Karpas-422 (cell line): ENCODE data around the gene AMHR2. TPM values are rescaled to one million over a fixed set of nuclear protein-coding genes. Genes with fewer than 3 reads are reported as not detected.

Experiments used
- DNase-seq: peaks from one replicate; pipeline ENCODE4 v3.0.0-alpha.2; 2015
- H2AFZ ChIP-seq: fragments of 200-600 bp; sonication (generic); 2 replicates; pipeline ENCODE4 v1.6.1; 2014; ENCODE audit warnings: antibody characterized with exemption, low read length, mixed read lengths
- H3K27ac ChIP-seq: fragments of 200-600 bp; sonication (generic); 2 replicates; pipeline ENCODE4 v1.5.1; 2014; ENCODE audit warnings: mild to moderate bottlenecking, low read length, moderate library complexity
- H3K27me3 ChIP-seq: fragments of 200-600 bp; sonication (generic); 2 replicates; pipeline ENCODE4 v1.6.1; 2014; ENCODE audit warnings: low read length, mixed read lengths
- H3K36me3 ChIP-seq: fragments of 200-600 bp; sonication (generic); 2 replicates; pipeline ENCODE4 v1.6.1; 2014; ENCODE audit warnings: low read length, mixed read lengths; ENCODE audit not compliant: insufficient read depth
- H3K4me1 ChIP-seq: fragments of 200-600 bp; sonication (generic); 2 replicates; pipeline ENCODE4 v1.6.1; 2014; ENCODE audit warnings: mild to moderate bottlenecking, low read length, mixed read lengths
- H3K4me2 ChIP-seq: fragments of 200-600 bp; sonication (generic); 2 replicates; pipeline ENCODE4 v1.6.1; 2014; ENCODE audit warnings: low read length, low read depth, mild to moderate bottlenecking; ENCODE audit not compliant: poor library complexity, severe bottlenecking
- H3K4me3 ChIP-seq: fragments of 200-600 bp; sonication (generic); 2 replicates; pipeline ENCODE4 v1.5.1; 2014; ENCODE audit warnings: mild to moderate bottlenecking, antibody characterized with exemption, low read length, mixed read lengths
- H3K79me2 ChIP-seq: fragments of 200-600 bp; sonication (generic); 2 replicates; pipeline ENCODE4 v1.6.1; 2014; ENCODE audit warnings: mild to moderate bottlenecking, low read length, mixed read lengths
- H3K9ac ChIP-seq: fragments of 200-600 bp; sonication (generic); 2 replicates; pipeline ENCODE4 v1.6.0; 2014; ENCODE audit warnings: low read length
- H3K9me2 ChIP-seq: fragments of 200-600 bp; sonication (generic), shearing (Covaris generic); replicated peaks from 2 replicates; pipeline ENCODE4 v1.6.0; 2014; ENCODE audit warnings: mild to moderate bottlenecking, low read length, moderate library complexity; ENCODE audit not compliant: insufficient read depth
- H3K9me3 ChIP-seq: fragments of 300-700, 200-600 bp; sonication (generic); 2 replicates; pipeline ENCODE4 v1.6.1; 2014; ENCODE audit warnings: low read length, mixed read lengths
- H4K20me1 ChIP-seq: fragments of 200-600 bp; sonication (generic); 2 replicates; pipeline ENCODE4 v1.6.1; 2014; ENCODE audit warnings: mild to moderate bottlenecking, antibody characterized with exemption, low read length, low read depth; ENCODE audit not compliant: insufficient read depth
- total RNA-seq: library from RNA; depleted of rRNA; stranded (reverse); fragments of >200 nt; shearing (Covaris generic); gene quantifications from 2 replicates; pipeline ENCODE4 v1.2.3, GENCODE V29; 2014; ENCODE audit warnings: low replicate concordance

AMHR2 gene
- total RNA-seq, 1 experiment from 2014 or later: not detected

DNA sequence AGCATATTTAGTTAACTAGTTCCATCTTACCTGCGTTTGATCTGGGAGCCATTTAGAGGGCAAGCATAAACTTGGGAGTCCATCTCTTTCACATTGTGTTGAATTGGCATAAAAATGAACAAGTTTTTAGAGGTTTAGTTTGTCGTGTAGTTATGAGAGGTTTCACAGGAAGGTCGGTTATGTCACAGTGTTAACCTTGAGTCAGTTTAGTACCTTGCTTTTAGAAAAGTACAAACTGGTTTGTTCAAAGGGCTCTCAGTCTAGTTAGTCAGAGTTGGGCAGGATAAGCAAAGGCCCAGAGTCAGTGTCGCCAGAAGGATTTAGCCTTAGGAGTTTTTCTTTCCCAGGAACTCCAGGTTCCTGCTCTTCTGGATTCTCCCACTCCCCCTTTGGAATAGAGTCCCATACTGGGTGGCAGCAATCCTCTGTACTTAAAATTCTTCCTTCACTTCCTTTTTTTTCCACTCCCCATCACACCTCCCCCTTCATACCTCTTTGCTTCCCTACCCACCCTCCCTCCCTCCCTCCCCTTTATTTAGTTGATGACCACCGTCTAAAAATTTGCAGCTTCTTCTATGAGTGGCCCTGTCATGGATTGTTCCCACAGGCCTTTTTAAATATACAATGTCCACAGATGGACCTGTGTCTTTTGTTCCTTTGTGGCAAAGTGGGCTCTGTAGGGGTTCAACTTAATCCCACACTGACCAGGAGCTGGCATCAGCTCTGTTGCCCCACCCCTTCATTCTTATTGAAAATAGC, 40.3 kb downstream of the AMHR2 start:
- Histone ChIP-seq H3K9me2 (no peaks in the 10 kb centered on the region), H3K9ac (no peak overlapping the region), H3K4me1 (no peaks in the 10 kb centered on the region), H3K4me3 (no peak overlapping the region), H3K9me3 (no peaks in the 10 kb centered on the region), H3K79me2 (peaks cover 84% of the 10 kb centered on the region), H4K20me1 (peaks cover 33% of the 10 kb centered on the region; the same call in 1 of the 2 replicates), H2AFZ (no peak overlapping the region), H3K27ac (no peak overlapping the region), H3K4me2 (no peak overlapping the region), H3K27me3 (no peaks in the 10 kb centered on the region), H3K36me3 (peaks cover 90% of the 10 kb centered on the region)
- DNase-seq: no peak

DNA sequence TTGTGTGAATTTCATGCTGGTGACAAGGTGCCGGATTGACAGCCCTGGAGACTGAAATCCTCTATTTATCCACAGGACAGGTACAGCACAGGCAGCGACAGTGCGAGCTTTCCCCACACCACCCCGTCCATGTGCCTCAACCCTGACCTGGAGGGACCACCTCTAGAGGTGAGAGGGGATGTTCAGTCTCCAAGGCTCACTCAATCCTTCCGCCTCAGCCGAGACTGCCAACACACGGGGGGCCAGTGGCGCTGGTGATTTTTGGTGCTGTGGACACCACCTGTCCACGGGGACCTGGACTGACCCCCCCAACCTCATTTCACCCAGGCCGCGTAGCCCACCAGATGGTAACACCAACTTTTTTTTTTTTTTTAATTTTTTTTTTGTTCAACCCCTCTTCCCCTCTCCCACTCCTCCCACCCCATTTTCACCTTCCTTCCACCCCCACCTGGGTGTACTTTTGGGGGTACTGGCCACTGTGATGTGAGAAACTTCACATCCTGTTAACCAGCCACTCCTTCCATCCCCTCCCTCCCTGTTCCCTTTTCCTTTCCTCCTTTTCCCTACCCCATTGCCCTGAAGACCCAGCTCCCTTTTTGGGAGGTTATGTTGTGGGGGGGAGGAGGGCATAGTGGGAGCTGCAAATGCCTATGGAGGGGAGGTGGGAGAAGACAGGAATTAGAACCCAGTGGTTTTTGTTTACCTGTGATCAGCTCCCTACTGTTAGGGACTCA, 41.2 kb downstream of the AMHR2 start:
- Histone ChIP-seq H3K27ac (no peak overlapping the region), H3K36me3 (peaks cover 85% of the 10 kb centered on the region), H4K20me1 (peaks cover 29% of the 10 kb centered on the region; the same call in 1 of the 2 replicates), H3K9me2 (no peaks in the 10 kb centered on the region), H3K4me1 (no peaks in the 10 kb centered on the region), H3K9me3 (no peaks in the 10 kb centered on the region), H3K27me3 (no peaks in the 10 kb centered on the region), H3K4me2 (no peak overlapping the region), H3K9ac (no peak overlapping the region), H3K79me2 (peaks cover 75% of the 10 kb centered on the region), H2AFZ (no peak overlapping the region), H3K4me3 (no peak overlapping the region)
- no peak for DNase-seq

DNA sequence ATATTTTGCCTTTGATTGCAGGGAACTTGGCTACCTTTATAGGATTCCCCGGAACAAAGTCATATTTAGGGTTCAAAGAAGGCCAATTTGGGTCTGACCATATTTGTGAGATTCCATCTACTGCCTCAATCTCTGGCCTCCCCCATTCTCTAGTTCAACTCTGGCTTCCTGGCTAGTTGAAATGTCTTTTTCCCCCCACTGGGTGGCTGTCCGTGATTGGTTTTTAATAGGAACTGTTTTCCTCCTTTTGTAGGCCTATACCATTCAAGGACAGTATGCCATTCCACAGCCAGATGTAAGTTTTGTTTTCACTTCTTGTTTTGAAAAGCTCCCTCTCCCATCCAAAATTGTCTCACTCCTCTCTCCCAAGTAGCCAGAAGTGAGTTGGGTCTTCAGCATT, 42.0 kb downstream of the AMHR2 start:
- no peak overlapping the region for H3K9ac ChIP-seq
- no peaks in the 10 kb centered on the region for H3K9me2 ChIP-seq
- peaks cover 80% of the 10 kb centered on the region for H3K36me3 ChIP-seq
- no peaks in the 10 kb centered on the region for H3K27me3 ChIP-seq
- no peak overlapping the region for H3K4me2 ChIP-seq
- H3K4me1 ChIP-seq: no peaks in the 10 kb centered on the region
- H4K20me1 ChIP-seq: peaks cover 29% of the 10 kb centered on the region; the same call in 1 of the 2 replicates
- H3K27ac ChIP-seq: no peak overlapping the region
- no peaks in the 10 kb centered on the region for H3K9me3 ChIP-seq
- no peak overlapping the region for H3K4me3 ChIP-seq
- peaks cover 69% of the 10 kb centered on the region for H3K79me2 ChIP-seq
- no peak overlapping the region for H2AFZ ChIP-seq
- no peak for DNase-seq

DNA sequence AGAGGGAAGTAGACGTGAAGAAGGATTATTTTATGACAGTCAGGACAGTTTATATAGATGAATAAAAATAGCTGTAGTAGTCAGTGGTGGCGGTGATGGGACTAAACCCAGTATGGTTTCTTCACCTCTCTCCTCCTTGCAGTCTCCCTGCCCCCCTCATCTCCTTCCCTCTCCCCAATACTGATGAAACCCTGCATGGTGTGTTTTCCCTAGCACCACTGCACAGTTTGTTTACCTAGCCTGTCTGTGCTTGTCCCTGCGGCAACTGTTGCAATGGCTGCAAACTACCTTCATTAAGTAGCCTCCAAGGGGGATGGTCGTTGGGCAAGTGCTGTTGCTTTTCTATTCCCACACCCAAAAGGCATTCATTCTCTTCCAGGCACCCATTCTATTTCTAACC, 43.0 kb downstream of the AMHR2 start:
- peaks cover 63% of the 10 kb centered on the region for H3K79me2 ChIP-seq

GRCh38 chr12:53467082-53467481, 43.4 kb downstream of the AMHR2 start:
- Histone ChIP-seq H3K79me2 (peaks cover 62% of the 10 kb centered on the region), H3K9me2 (no peaks in the 10 kb centered on the region), H4K20me1 (peaks cover 22% of the 10 kb centered on the region; the same call in 1 of the 2 replicates), H3K4me1 (no peaks in the 10 kb centered on the region), H3K27ac (no peak overlapping the region), H3K9ac (no peak overlapping the region), H3K4me3 (no peak overlapping the region), H2AFZ (no peak overlapping the region), H3K9me3 (no peaks in the 10 kb centered on the region), H3K4me2 (no peak overlapping the region), H3K36me3 (peaks cover 71% of the 10 kb centered on the region), H3K27me3 (no peaks in the 10 kb centered on the region)
- DNase-seq: no peak

More for the DNA sequence above, 43.0 kb downstream of the AMHR2 start:
- Histone ChIP-seq H3K27me3 (no peaks in the 10 kb centered on the region), H4K20me1 (peaks cover 23% of the 10 kb centered on the region; the same call in 1 of the 2 replicates), H3K4me1 (no peaks in the 10 kb centered on the region), H3K36me3 (peaks cover 74% of the 10 kb centered on the region), H2AFZ (no peak overlapping the region), H3K9ac (no peak overlapping the region), H3K9me3 (no peaks in the 10 kb centered on the region), H3K27ac (no peak overlapping the region), H3K4me2 (no peak overlapping the region), H3K9me2 (no peaks in the 10 kb centered on the region), H3K4me3 (no peak overlapping the region)
- no peak for DNase-seq

DNA sequence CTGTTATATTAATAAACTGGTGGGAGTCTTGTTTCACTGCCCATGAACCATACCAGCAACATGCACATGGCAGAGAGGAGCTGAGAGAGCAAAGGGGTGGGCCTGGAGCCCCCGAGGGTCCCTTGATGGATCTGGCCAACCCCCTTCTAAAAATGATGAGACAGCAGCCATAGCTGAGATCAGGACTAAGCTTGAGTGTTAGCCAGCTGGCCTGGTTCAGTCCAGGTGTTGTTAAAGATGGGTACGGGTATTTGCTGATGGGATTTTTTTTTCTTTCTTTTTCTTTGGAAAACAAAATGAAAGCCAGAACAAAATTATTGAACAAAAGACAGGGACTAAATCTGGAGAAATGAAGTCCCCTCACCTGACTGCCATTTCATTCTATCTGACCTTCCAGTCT, 44.2 kb downstream of the AMHR2 start:
- Histone ChIP-seq H2AFZ (no peak overlapping the region), H3K4me2 (no peak overlapping the region), H3K4me3 (no peak overlapping the region), H3K27ac (no peak overlapping the region), H3K9me2 (no peaks in the 10 kb centered on the region), H3K4me1 (no peaks in the 10 kb centered on the region), H4K20me1 (peaks cover 24% of the 10 kb centered on the region; the same call in 1 of the 2 replicates), H3K27me3 (no peaks in the 10 kb centered on the region), H3K36me3 (peaks cover 71% of the 10 kb centered on the region), H3K9ac (no peak overlapping the region), H3K79me2 (peaks cover 60% of the 10 kb centered on the region), H3K9me3 (no peaks in the 10 kb centered on the region)
- DNase-seq: no peak

- no peak overlapping the region for H3K27ac ChIP-seq
- no peaks in the 10 kb centered on the region for H3K4me1 ChIP-seq
- no peaks in the 10 kb centered on the region for H3K9me3 ChIP-seq
- H3K9me2 ChIP-seq: no peaks in the 10 kb centered on the region
- no peak overlapping the region for H3K4me2 ChIP-seq
- peaks cover 20% of the 10 kb centered on the region; the same call in 1 of the 2 replicates for H4K20me1 ChIP-seq
- H3K79me2 ChIP-seq: peaks cover 57% of the 10 kb centered on the region
- no peak overlapping the region for H3K4me3 ChIP-seq
- DNase-seq: no peak
- H3K27me3 ChIP-seq: no peaks in the 10 kb centered on the region
- no peak overlapping the region for H2AFZ ChIP-seq
- no peak overlapping the region for H3K9ac ChIP-seq
- peaks cover 69% of the 10 kb centered on the region for H3K36me3 ChIP-seq
These were observed 44.6 kb downstream of the AMHR2 start for GRCh38 chr12:53468282-53468681.

DNA sequence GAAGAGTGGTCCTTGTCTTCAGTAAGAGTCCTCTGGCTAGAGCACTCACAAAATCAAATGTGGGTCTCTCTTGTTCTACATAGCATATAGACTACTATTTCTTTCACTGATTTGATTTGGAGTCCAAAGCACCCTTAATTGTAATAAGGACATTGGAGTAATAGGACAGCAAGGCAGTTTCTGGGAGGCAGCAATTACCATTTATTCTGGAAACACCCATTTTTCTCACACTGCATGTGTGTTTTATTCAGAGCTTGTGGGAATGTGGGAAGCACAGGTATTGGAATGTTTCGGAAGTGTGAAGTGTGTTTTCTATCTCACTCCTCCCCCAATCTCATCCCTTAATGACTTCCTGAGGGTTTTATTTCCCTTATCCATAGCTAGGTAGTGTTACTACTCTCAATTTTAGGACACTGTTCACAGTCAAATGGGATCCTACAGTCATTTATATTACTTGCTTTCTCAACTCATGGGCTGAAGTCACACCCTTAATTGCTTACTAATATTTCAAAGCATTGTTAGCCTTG, 48.5 kb downstream of the AMHR2 start:
- H2AFZ ChIP-seq: no peak overlapping the region
- no peak for DNase-seq
- peaks cover 49% of the 10 kb centered on the region for H3K79me2 ChIP-seq
- no peak overlapping the region for H3K27ac ChIP-seq
- no peaks in the 10 kb centered on the region for H3K9me3 ChIP-seq
- H3K4me3 ChIP-seq: no peak overlapping the region
- peaks cover 70% of the 10 kb centered on the region for H3K36me3 ChIP-seq
- no peak overlapping the region for H3K9ac ChIP-seq
- H3K27me3 ChIP-seq: no peaks in the 10 kb centered on the region
- peaks cover 24% of the 10 kb centered on the region for H4K20me1 ChIP-seq
- H3K4me2 ChIP-seq: no peak overlapping the region
- no peaks in the 10 kb centered on the region for H3K4me1 ChIP-seq
- H3K9me2 ChIP-seq: no peaks in the 10 kb centered on the region
